ENCODE results near the gene VSTM5.

DNA sequence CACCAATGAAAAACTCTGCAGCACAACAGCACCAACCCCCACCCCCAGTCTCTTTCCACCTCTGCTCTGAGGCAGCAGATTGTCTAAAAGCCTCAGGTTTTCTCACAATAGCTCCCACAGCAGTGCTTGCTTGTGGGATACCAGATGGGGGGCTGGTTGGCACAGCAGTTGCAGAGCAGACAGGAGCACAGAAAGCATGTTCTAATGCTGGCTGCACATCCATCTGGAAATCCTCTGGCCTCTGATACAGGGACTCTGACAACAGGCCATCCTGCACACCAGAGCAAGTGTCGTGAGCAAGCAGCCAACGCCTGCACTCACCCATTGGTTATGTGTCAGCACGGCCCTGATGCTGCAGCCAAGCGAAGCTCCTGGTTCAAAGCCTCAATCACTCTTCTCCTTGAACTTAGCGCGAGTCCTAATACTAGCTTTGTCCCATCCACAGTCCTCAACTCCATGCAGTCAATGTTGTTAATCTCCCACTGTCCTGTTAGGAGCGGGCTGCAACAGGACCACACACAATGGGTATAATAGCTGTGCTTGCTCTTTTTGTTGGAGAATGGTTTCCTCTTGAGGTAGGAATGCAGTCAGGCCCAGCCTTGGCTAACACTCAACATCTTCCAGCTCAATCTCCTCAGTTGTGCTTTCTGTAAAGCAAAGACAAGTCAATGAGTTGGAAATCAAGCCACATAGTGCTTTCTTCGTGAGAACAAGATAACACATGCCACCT, 30.3 kb downstream of the VSTM5 start:
- TF ChIP-seq, protein P1, sequence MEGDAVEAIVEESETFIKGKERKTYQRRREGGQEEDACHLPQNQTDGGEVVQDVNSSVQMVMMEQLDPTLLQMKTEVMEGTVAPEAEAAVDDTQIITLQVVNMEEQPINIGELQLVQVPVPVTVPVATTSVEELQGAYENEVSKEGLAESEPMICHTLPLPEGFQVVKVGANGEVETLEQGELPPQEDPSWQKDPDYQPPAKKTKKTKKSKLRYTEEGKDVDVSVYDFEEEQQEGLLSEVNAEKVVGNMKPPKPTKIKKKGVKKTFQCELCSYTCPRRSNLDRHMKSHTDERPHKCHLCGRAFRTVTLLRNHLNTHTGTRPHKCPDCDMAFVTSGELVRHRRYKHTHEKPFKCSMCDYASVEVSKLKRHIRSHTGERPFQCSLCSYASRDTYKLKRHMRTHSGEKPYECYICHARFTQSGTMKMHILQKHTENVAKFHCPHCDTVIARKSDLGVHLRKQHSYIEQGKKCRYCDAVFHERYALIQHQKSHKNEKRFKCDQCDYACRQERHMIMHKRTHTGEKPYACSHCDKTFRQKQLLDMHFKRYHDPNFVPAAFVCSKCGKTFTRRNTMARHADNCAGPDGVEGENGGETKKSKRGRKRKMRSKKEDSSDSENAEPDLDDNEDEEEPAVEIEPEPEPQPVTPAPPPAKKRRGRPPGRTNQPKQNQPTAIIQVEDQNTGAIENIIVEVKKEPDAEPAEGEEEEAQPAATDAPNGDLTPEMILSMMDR (IDR thresholded peaks at IDR 0.05): no peak
- TF ChIP-seq ZFX (IDR thresholded peaks at IDR 0.05; ENCODE audit: borderline replicate concordance): no peak

All from 22Rv1 (cell line).